GM19043 (cell line): ENCODE measurements around the gene C7.

Experiments used
- ATAC-seq: cut with Tn5 transposase; IDR thresholded peaks from one replicate; pipeline ENCODE4 v1.9.1; 2021; ENCODE audit warnings: low read depth; ENCODE audit not compliant: unreplicated experiment

The C7 gene

GRCh38 chr5:40915341-40915926 lies 6.1 kb downstream of the C7 start:
- ATAC-seq, result no peak

- no peak for ATAC-seq
Measured at GRCh38 chr5:40916226-40916625, 6.9 kb downstream of the C7 start.

GRCh38 chr5:40928886-40929448 lies 19.7 kb downstream of the C7 start:
- ATAC-seq, result no peak

- no peak for ATAC-seq
Measured at GRCh38 chr5:40932766-40933165, 23.5 kb downstream of the C7 start.

GRCh38 chr5:40937075-40937474 lies 27.8 kb downstream of the C7 start:
- ATAC-seq, result no peak

- no peak for ATAC-seq
Measured at GRCh38 chr5:40939753-40940152, 30.5 kb downstream of the C7 start.

- no peak for ATAC-seq
Measured at GRCh38 chr5:40945111-40945510, 35.8 kb downstream of the C7 start.

- ATAC-seq, result no peak
Measured at GRCh38 chr5:40955313-40955712, 46.0 kb downstream of the C7 start.

- no peak for ATAC-seq
Measured at GRCh38 chr5:40957048-40957447, 47.8 kb downstream of the C7 start.

- no peak for ATAC-seq
Measured at GRCh38 chr5:40958811-40959210, 49.5 kb downstream of the C7 start.

GRCh38 chr5:40960037-40960436 lies 50.7 kb downstream of the C7 start:
- no peak for ATAC-seq

- no peak for ATAC-seq
Measured at GRCh38 chr5:40962207-40962955, 53.1 kb downstream of the C7 start.

GRCh38 chr5:40972434-40972833 lies 63.1 kb downstream of the C7 start:
- no peak for ATAC-seq

GRCh38 chr5:40973364-40974004 lies 64.2 kb downstream of the C7 start:
- no peak for ATAC-seq

- no peak for ATAC-seq
Measured at GRCh38 chr5:40976041-40976440, 66.7 kb downstream of the C7 start.

GRCh38 chr5:40976836-40977235 lies 67.5 kb downstream of the C7 start:
- no peak for ATAC-seq

GRCh38 chr5:40981420-40981819 lies 72.1 kb downstream of the C7 start:
- ATAC-seq, result no peak

GRCh38 chr5:40983781-40984180 lies 74.5 kb downstream of the C7 start:
- ATAC-seq, result no peak

- no peak for ATAC-seq
Measured at GRCh38 chr5:40984884-40985283, 75.6 kb downstream of the C7 start.

- ATAC-seq, result no peak
Measured at GRCh38 chr5:40985501-40985900, 76.2 kb downstream of the C7 start.

- ATAC-seq, result no peak
Measured at GRCh38 chr5:40986666-40987065, 77.4 kb downstream of the C7 start.

GRCh38 chr5:40987349-40987748 lies 78.1 kb downstream of the C7 start:
- ATAC-seq, result no peak
